Gastrocnemius medialis (tissue), 4 donors: ENCODE results near the gene CENPH. TPM values are rescaled to one million over a fixed set of nuclear protein-coding genes. Genes with fewer than 3 reads are reported as not detected.

Experiments used
- ATAC-seq, 2 donors: fragments of 150-250 bp; one replicate each; pipeline ENCODE4 v1.9.1; 2016
- DNase-seq, 2 donors: peaks; one replicate each; pipeline ENCODE4 v3.0.0-alpha.2; 2019
- H3K27ac ChIP-seq, 4 donors: fragments of 200-600 bp; sonication (generic); 1 replicate in 1 of 4; 2 replicates in 3 of 4; pipeline ENCODE4 v1.5.1; 2016 to 2018; ENCODE audit warnings: mild to moderate bottlenecking in 2 of 4, moderate library complexity in 1 of 4
- H3K27me3 ChIP-seq, 3 donors: fragments of 200-600 bp; sonication (generic) in 2 of 3; 1 replicate in 1 of 3; 2 replicates in 2 of 3; pipeline versions ENCODE4 v1.5.1 to v1.6.0; 2016 to 2019; ENCODE audit warnings: mild to moderate bottlenecking in 1 of 3, moderate library complexity in 1 of 3
- H3K36me3 ChIP-seq, 2 donors: fragments of 200-600 bp; sonication (generic) in 1 of 2; one replicate each; pipeline ENCODE4 v1.5.1; 2017 to 2018
- H3K4me1 ChIP-seq, 2 donors: fragments of 200-600 bp; sonication (generic) in 1 of 2; one replicate each; pipeline ENCODE4 v1.5.1; 2016 to 2017; ENCODE audit warnings: mild to moderate bottlenecking in 2 of 2
- H3K4me3 ChIP-seq, 4 donors: fragments of 200-600 bp; sonication (generic) in 3 of 4; 1 replicate in 1 of 4; 2 replicates in 3 of 4; pipeline ENCODE4 v1.5.1; 2016 to 2019; ENCODE audit warnings: mild to moderate bottlenecking in 2 of 4
- H3K9me3 ChIP-seq, 3 donors: fragments of 200-600 bp; sonication (generic) in 2 of 3; 1 replicate in 1 of 3; 2 replicates in 2 of 3; pipeline ENCODE4 v1.5.1; 2016 to 2019
- CTCF ChIP-seq, 5 experiments: fragments of 450-650 bp in 3 of 5; fragments of 200-600 bp in 2 of 5; sonication (generic) in 2 of 5; IDR thresholded peaks in 4 of 5; conservative IDR thresholded peaks in 1 of 5; 1 replicate in 4 of 5; 2 replicates in 1 of 5; pipeline ENCODE4 v1.5.1; 2016 to 2019; ENCODE audit warnings: antibody characterized with exemption in 5 of 5, mild to moderate bottlenecking in 3 of 5, moderate library complexity in 3 of 5
- POLR2A ChIP-seq, 2 donors: fragments of 450-650 bp; IDR thresholded peaks; one replicate each; pipeline ENCODE4 v1.6.1; 2017; ENCODE audit warnings: antibody characterized with exemption in 2 of 2, mild to moderate bottlenecking in 2 of 2, moderate library complexity in 2 of 2
- in situ Hi-C, 4 donors: fragments of 200-750 bp; cut with MboI; loops; one replicate each; pipeline versions ENCODE4 v1.15.0 to v1.8.0; 2017; ENCODE audit warnings: low sequenced_read_pairs in 4 of 4
- intact Hi-C: fragments of 100-400 bp; cut with DNase I; formaldehyde crosslinking; loops from one replicate; pipeline ENCODE4 v1.15.1; 2023; ENCODE audit warnings: low total_unique reads
- total RNA-seq, 4 donors: library from RNA; depleted of rRNA; stranded (reverse); fragments of >200 nt; gene quantifications; one replicate each; pipeline versions ENCODE4 v1.1.0 to v1.2.3, GENCODE V29; 2016

Gene CENPH
- total RNA-seq, 4 donors from 2014 or later = 0.87 to 4.9 (median 1.8) TPM

DNA sequence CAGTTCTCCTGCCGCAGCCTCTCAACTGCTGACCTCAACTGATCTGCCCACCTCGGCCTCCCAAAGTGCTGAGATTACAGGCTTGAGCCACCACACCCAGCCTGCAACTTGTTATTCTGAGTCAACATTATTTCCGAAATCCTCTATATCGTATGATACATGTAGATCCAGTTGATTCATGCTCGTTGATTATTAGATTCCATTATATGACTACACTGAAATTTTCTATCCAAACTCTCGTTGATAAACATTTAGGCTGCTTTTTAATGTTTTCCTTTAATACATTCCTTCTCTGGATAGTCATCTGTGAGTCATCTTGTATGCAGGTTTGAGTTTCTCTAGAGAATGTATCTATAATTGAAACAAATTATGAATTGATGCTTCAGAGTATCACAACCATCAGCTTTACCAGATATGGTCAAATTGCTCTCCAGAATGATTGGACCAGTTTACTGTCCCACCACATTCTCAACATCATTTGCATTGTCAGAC is 49.4 kb downstream of the CENPH start:
- in situ Hi-C loops = loop anchor here in 1 of 4 donors (10.0 kb wide), 1 partner anchor 96 kb away; the partner anchor contains the start of gene CCDC125
- H3K4me3 ChIP-seq = no peak overlapping the region

DNA sequence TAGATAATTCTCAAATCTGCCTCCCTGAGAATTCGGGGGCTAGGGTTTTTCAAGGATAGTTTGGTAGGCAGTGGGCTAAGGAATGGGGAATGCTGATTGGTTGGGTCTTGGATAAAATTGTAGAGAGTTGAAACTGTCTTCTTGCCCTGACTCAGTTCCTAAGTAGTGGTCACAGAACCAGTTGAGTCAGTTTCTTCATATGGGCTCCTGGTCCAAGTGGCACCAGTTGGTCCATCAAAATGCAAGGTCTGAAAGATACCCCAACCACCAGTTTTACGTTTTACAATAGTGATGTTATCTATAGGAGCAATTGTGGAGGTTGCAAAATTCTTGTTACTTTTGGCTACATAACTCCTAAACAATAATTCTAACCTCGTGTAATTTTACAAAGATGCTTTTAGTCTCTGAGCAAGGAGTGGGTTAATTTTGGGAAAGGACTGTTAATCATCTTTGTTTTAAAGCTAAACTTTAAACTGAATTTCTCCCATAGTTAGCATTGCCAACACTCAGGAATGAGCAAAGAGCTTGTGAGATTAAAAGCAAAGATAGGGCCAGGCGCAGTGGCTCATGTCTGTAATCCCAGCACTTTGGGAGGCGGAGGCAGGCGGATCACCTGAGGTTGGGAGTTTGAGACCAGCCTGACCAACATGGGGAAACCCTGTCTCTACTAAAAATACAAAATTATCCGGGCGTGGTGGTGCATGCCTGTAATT is 53.0 kb downstream of the CENPH start:
- Histone ChIP-seq H3K36me3 (peaks cover 0 to 19% of the 10 kb centered on the region in 2 donors), H3K4me1 (peaks cover 12% of the 10 kb centered on the region in 2 donors), H3K4me3 (no peak overlapping the region), H3K9me3 (no peaks in the 10 kb centered on the region), H3K27me3 (no peaks in the 10 kb centered on the region), H3K27ac (no peak overlapping the region)
- DNase-seq = no peak
- no peak for TF ChIP-seq POLR2A (IDR thresholded peaks at IDR 0.05)
- TF ChIP-seq CTCF (IDR thresholded peaks at IDR 0.05 in 4 of 5, conservative IDR thresholded peaks at IDR 0.05 in 1 of 5) = no peak
- ATAC-seq = no peak
- intact Hi-C loops = no loop called here
- in situ Hi-C loops = no loop called here

More for the DNA sequence above, 49.4 kb downstream of the CENPH start:
- no peak for TF ChIP-seq CTCF (IDR thresholded peaks at IDR 0.05 in 4 of 5, conservative IDR thresholded peaks at IDR 0.05 in 1 of 5)
- no peak for TF ChIP-seq POLR2A (IDR thresholded peaks at IDR 0.05)
- H3K36me3 ChIP-seq = peaks cover 0 to 22% of the 10 kb centered on the region in 2 donors
- H3K9me3 ChIP-seq = no peaks in the 10 kb centered on the region
- no peak for DNase-seq
- H3K27ac ChIP-seq = no peak overlapping the region
- intact Hi-C loops = no loop called here
- H3K27me3 ChIP-seq = no peaks in the 10 kb centered on the region
- peaks cover 28 to 29% of the 10 kb centered on the region in 2 donors for H3K4me1 ChIP-seq
- no peak for ATAC-seq

DNA sequence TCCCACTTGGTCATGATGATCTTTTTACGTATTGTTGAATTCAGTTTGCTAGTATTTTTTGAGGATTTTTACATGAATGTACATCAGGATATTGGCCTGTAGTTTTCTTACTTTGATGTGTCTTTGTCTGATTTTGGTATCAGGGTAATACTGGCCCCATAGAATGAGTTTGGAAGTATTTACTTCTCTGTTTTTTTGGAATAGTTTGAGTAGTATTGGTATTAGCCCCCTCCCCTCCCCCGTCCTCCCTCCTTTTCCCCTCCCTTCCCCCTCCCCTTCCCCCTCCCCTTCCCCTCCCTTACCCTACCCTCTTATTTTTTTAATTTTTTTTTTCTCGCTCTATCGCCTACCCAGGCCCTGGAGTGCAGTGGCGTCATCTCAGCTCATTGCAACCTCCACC is 55.6 kb downstream of the CENPH start:
- peaks cover 0 to 12% of the 10 kb centered on the region in 2 donors for H3K36me3 ChIP-seq
- DNase-seq (no peak), ATAC-seq (no peak)
- no peaks in the 10 kb centered on the region for H3K27me3 ChIP-seq
- intact Hi-C loops = no loop called here
- H3K4me3 ChIP-seq = no peak overlapping the region
- in situ Hi-C loops = no loop called here
- no peak overlapping the region for H3K27ac ChIP-seq
- peaks cover 5 to 6% of the 10 kb centered on the region in 2 donors for H3K4me1 ChIP-seq
- no peaks in the 10 kb centered on the region for H3K9me3 ChIP-seq
- TF ChIP-seq CTCF (IDR thresholded peaks at IDR 0.05 in 4 of 5, conservative IDR thresholded peaks at IDR 0.05 in 1 of 5) = no peak

DNA sequence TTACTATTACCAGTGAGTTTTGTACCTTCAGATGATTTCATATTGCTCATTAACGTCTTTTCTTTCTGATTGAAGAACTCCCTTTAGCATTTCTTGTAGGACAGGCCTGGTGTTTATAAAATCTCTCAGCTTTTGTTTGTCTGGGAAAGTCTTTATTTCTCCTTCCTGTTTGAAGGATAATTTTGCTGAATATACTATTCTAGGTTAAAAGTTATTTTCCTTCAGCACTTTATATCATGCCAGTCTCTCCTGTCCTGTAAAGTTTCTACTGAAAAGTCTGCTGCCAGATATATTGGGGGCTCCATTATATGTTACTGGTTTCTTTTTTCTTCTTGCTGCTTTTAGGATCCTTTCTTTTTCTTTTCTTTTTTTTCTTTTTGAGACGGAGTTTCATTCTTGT is 58.6 kb downstream of the CENPH start:
- Histone ChIP-seq H3K4me1 (no peaks in the 10 kb centered on the region), H3K4me3 (no peak overlapping the region), H3K27ac (no peak overlapping the region), H3K9me3 (no peaks in the 10 kb centered on the region), H3K36me3 (no peaks in the 10 kb centered on the region), H3K27me3 (no peaks in the 10 kb centered on the region)
- no peak for TF ChIP-seq CTCF (IDR thresholded peaks at IDR 0.05 in 4 of 5, conservative IDR thresholded peaks at IDR 0.05 in 1 of 5)
- TF ChIP-seq POLR2A (IDR thresholded peaks at IDR 0.05) = no peak
- ATAC-seq = no peak
- no peak for DNase-seq
- in situ Hi-C loops = no loop called here
- intact Hi-C loops = no loop called here
